SU-DHL-6 (cell line): ENCODE results near the gene TCAIM.

Experiments
- H2AFZ ChIP-seq: fragments of 200-600 bp; sonication (generic); 2 replicates; pipeline ENCODE4 v1.6.1; 2014; ENCODE audit warnings: low read depth, mild to moderate bottlenecking, moderate library complexity, mixed read lengths, antibody characterized with exemption, low read length; ENCODE audit not compliant: severe bottlenecking
- H3F3A ChIP-seq: fragments of 200-600 bp; shearing (Covaris generic); 2 replicates; pipeline ENCODE4 v1.6.0; 2016; ENCODE audit warnings: antibody characterized with exemption, mild to moderate bottlenecking; ENCODE audit not compliant: insufficient read depth
- H3K27ac ChIP-seq: fragments of 200-600 bp; sonication (generic); 2 replicates; pipeline ENCODE4 v1.5.1; 2016; ENCODE audit warnings: low read depth, mild to moderate bottlenecking, low read length, moderate library complexity, mixed read lengths
- H3K27me3 ChIP-seq: fragments of 200-600 bp; sonication (generic), shearing (Covaris generic); 2 replicates; pipeline ENCODE4 v1.6.0; 2014; ENCODE audit warnings: mild to moderate bottlenecking, low read length
- H3K36me3 ChIP-seq: fragments of 200-600 bp; sonication (generic); 2 replicates; pipeline ENCODE4 v1.6.1; 2014; ENCODE audit warnings: mild to moderate bottlenecking, low read length, mixed read lengths
- H3K4me2 ChIP-seq: fragments of 300-600, 200-600 bp; shearing (Covaris generic), sonication (generic); 2 replicates; pipeline ENCODE4 v1.6.0; 2014; ENCODE audit warnings: low read length, low read depth, mild to moderate bottlenecking; ENCODE audit not compliant: poor library complexity, severe bottlenecking
- H3K4me3 ChIP-seq: fragments of 200-600 bp; sonication (generic); 2 replicates; pipeline ENCODE4 v1.5.1; 2014; ENCODE audit warnings: antibody characterized with exemption, low read length, mild to moderate bottlenecking, mixed read lengths; ENCODE audit not compliant: insufficient read depth, poor library complexity, severe bottlenecking
- H3K79me2 ChIP-seq: fragments of 200-600 bp; sonication (generic); 2 replicates; pipeline ENCODE4 v1.6.1; 2014; ENCODE audit warnings: mild to moderate bottlenecking, low read length, moderate library complexity; ENCODE audit not compliant: insufficient read depth
- H3K9ac ChIP-seq: fragments of 200-600 bp; sonication (generic); 2 replicates; pipeline ENCODE4 v1.7.0; 2014; ENCODE audit warnings: mild to moderate bottlenecking, low read length
- H3K9me2 ChIP-seq: fragments of 200-600 bp; sonication (generic); replicated peaks from 2 replicates; pipeline ENCODE4 v1.6.1; 2014; ENCODE audit warnings: low read length; ENCODE audit not compliant: insufficient read depth
- H3K9me3 ChIP-seq: fragments of 200-600 bp; sonication (generic); 2 replicates; pipeline ENCODE4 v1.6.1; 2014; ENCODE audit warnings: low read length, mixed read lengths; ENCODE audit not compliant: insufficient read depth
- H4K20me1 ChIP-seq: fragments of 200-600 bp; sonication (generic); 2 replicates; pipeline ENCODE4 v1.6.1; 2014; ENCODE audit warnings: low read depth, mild to moderate bottlenecking, antibody characterized with exemption, low read length, moderate library complexity, mixed read lengths
- EZH2phosphoT487 ChIP-seq: fragments of 200-600 bp; sonication (generic), shearing (Covaris generic); conservative IDR thresholded peaks from 2 replicates; pipeline ENCODE4 v1.6.1; 2018; ENCODE audit warnings: mild to moderate bottlenecking, antibody characterized with exemption, low read length, moderate library complexity, mixed read lengths
- TF ChIP-seq, protein P1 (sequence below): fragments of 200-600 bp; sonication (generic); IDR thresholded peaks from one replicate; pipeline ENCODE4 v1.5.1; 2017; ENCODE audit warnings: antibody characterized with exemption, mild to moderate bottlenecking, low read length, moderate library complexity; ENCODE audit not compliant: insufficient read depth, poor library complexity, severe bottlenecking

TCAIM gene

DNA sequence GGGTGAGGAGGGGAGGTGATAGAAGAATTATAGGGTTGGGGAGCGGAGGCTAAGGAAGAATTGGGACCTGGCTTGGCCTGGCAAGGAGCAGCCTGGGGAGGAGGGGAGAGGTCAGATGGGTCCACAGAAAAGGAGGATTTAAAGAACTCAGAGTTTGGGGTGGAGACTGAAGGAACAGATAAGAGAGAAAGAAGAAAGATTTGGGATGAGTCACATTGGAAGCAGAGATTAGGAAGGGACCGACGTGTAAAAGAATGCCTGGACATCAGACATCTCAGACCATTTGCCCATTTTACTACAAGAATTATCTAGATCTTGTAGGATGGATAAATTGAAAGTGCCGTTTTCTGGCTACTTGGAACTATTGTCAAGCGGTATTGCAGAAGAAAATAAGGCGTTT, 10.4 kb downstream of the TCAIM start:
- Histone ChIP-seq H2AFZ (no peak overlapping the region), H3K4me3 (no peak overlapping the region), H3K9me3 (no peaks in the 10 kb centered on the region), H3K27ac (no peak overlapping the region), H3K9me2 (no peaks in the 10 kb centered on the region), H3K79me2 (0 out of 2 replicates have a peak, but pooled peaks cover 7% of the 10 kb centered on the region), H3K36me3 (no peaks in the 10 kb centered on the region), H3F3A (no peaks in the 10 kb centered on the region), H3K9ac (no peak overlapping the region), H3K27me3 (no peaks in the 10 kb centered on the region), H3K4me2 (no peak overlapping the region), H4K20me1 (no peaks in the 10 kb centered on the region)
- TF ChIP-seq, protein P1, sequence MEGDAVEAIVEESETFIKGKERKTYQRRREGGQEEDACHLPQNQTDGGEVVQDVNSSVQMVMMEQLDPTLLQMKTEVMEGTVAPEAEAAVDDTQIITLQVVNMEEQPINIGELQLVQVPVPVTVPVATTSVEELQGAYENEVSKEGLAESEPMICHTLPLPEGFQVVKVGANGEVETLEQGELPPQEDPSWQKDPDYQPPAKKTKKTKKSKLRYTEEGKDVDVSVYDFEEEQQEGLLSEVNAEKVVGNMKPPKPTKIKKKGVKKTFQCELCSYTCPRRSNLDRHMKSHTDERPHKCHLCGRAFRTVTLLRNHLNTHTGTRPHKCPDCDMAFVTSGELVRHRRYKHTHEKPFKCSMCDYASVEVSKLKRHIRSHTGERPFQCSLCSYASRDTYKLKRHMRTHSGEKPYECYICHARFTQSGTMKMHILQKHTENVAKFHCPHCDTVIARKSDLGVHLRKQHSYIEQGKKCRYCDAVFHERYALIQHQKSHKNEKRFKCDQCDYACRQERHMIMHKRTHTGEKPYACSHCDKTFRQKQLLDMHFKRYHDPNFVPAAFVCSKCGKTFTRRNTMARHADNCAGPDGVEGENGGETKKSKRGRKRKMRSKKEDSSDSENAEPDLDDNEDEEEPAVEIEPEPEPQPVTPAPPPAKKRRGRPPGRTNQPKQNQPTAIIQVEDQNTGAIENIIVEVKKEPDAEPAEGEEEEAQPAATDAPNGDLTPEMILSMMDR: no peak
- TF ChIP-seq EZH2phosphoT487: no peak

DNA sequence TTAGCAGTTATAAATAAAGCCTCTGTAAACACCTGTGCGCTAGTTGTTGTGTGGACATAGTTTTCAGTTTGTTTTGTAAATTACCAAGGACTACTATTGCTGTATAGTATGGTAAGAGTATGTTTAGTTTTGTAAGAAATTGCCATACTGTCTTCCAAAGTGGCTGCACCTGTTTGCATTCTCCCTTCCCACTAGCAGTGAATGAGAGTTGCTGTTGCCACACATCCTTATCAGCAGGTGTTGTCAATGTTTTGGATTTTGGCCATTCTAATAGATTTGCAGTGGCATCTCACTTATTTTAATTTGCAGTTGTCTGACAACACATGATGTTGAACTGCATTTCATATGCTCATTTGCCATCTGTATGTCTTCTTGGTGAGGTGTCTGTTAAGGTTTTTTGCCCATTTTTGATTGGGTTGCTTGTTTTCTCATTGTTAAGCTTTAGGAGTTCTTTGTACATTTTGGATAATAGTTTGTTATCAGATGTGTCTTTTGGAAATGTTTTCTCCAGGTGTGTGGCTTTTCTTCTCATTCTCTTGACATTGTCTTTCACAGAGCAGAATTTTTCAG, 14.9 kb downstream of the TCAIM start:
- TF ChIP-seq, protein P1: no peak
- no peak for TF ChIP-seq EZH2phosphoT487

DNA sequence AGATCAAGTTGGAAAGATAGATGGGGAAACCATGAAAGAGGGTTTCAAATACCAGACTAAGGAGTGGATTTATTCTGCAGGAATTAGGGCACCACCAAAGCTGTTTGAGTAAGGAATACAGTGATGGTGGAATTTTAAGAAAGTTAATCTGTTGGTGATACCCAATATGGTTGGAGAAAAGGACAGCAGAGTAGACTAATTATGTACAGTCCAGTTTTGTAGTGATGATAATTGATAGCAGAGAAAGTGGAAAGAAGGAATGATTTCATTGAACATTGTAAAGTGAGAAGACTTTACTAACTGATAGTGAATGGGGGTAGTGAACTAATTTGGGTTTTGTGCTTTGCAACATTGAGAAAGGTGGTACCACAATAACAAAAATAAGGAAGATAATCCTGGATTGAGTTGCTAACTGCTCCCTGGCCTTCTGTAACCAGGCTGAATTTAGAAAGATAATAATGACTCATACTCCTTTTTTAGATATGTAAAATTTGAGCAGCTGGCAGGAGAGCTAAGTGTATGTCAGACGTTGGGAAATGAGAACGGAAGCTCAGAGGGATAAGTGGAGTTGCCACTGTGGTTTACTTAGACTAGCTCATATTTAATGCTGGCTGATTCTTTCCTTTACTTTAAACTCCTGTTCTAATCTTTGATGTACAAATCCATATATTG, 16.9 kb downstream of the TCAIM start:
- Histone ChIP-seq H3K36me3 (0 out of 2 replicates have a peak, but pooled peaks cover 7% of the 10 kb centered on the region), H3K27ac (no peak overlapping the region), H3K4me3 (no peak overlapping the region), H2AFZ (no peak overlapping the region), H3K79me2 (0 out of 2 replicates have a peak, but pooled peaks cover 7% of the 10 kb centered on the region), H3F3A (no peaks in the 10 kb centered on the region), H3K9me2 (no peaks in the 10 kb centered on the region), H3K9me3 (no peaks in the 10 kb centered on the region), H4K20me1 (no peaks in the 10 kb centered on the region), H3K4me2 (no peak overlapping the region), H3K9ac (no peak overlapping the region), H3K27me3 (no peaks in the 10 kb centered on the region)
- TF ChIP-seq EZH2phosphoT487: no peak
- TF ChIP-seq, protein P1: no peak

More for the DNA sequence above, 14.9 kb downstream of the TCAIM start:
- Histone ChIP-seq H3K27ac (no peak overlapping the region), H3K27me3 (no peaks in the 10 kb centered on the region), H3K9me3 (no peaks in the 10 kb centered on the region), H3F3A (no peaks in the 10 kb centered on the region), H3K9me2 (no peaks in the 10 kb centered on the region), H3K4me3 (no peak overlapping the region), H4K20me1 (no peaks in the 10 kb centered on the region), H3K36me3 (0 out of 2 replicates have a peak, but pooled peaks cover 5% of the 10 kb centered on the region), H3K79me2 (0 out of 2 replicates have a peak, but pooled peaks cover 7% of the 10 kb centered on the region), H2AFZ (no peak overlapping the region), H3K9ac (no peak overlapping the region), H3K4me2 (no peak overlapping the region)
